GM11168 (cell line): Measurements from ENCODE around the gene HJURP.
"Not testable (repeated sequence)": the region's sequence is repeated elsewhere in the genome, so short reads cannot be mapped to it uniquely, and the experiment has no call there.

Source experiments
- in situ Hi-C: fragments of 300-500 bp; cut with MboI; formaldehyde crosslinking; loops from one replicate; pipeline ENCODE4 v1.12.0; 2022; ENCODE audit warnings: low sequenced_read_pairs; ENCODE audit not compliant: unreplicated experiment

Gene HJURP

GRCh38 chr2:233854241-233854981 lies at the start of gene HJURP:
Gene HJURP (minus strand): TSS chr2:233854535. CDS start chr2:233854500, 35 bp downstream.
- in situ Hi-C loops, result no loop called here

- in situ Hi-C loops, result no loop called here
Observed at GRCh38 chr2:233901884-233902283, 47.5 kb upstream of the HJURP start.

- in situ Hi-C loops, result no loop called here
Observed at GRCh38 chr2:233901367-233901766, 47.0 kb upstream of the HJURP start.

- in situ Hi-C loops, result not testable (repeated sequence)
Observed at GRCh38 chr2:233896253-233896652, 41.9 kb upstream of the HJURP start.

- in situ Hi-C loops, result no loop called here
Observed at GRCh38 chr2:233892793-233893192, 38.5 kb upstream of the HJURP start.

GRCh38 chr2:233882353-233882752 lies 28.0 kb upstream of the HJURP start:
- in situ Hi-C loops, result no loop called here

- in situ Hi-C loops, result not testable (repeated sequence)
Observed at GRCh38 chr2:233872125-233872524, 17.8 kb upstream of the HJURP start.

- in situ Hi-C loops, result no loop called here
Observed at GRCh38 chr2:233871432-233871831, 17.1 kb upstream of the HJURP start.

GRCh38 chr2:233867993-233868532 lies 13.7 kb upstream of the HJURP start, which contains the start of gene MSL3B:
Gene MSL3B (minus strand): TSS chr2:233868386.
- in situ Hi-C loops, result no loop called here

GRCh38 chr2:233866479-233866878 lies 12.1 kb upstream of the HJURP start:
- in situ Hi-C loops, result no loop called here

- in situ Hi-C loops, result no loop called here
Observed at GRCh38 chr2:233865838-233866237, 11.5 kb upstream of the HJURP start.

GRCh38 chr2:233862261-233862768 lies 8.0 kb upstream of the HJURP start:
- in situ Hi-C loops, result no loop called here

GRCh38 chr2:233858331-233858730 lies 4.0 kb upstream of the HJURP start:
- in situ Hi-C loops, result no loop called here

- in situ Hi-C loops, result no loop called here
Observed at GRCh38 chr2:233857511-233858141, 3.3 kb upstream of the HJURP start.

- in situ Hi-C loops, result no loop called here
Observed at GRCh38 chr2:233856184-233856583, 1.8 kb upstream of the HJURP start.

GRCh38 chr2:233855345-233855744 lies 1.0 kb upstream of the HJURP start:
- in situ Hi-C loops, result no loop called here

- in situ Hi-C loops, result no loop called here
Observed at GRCh38 chr2:233853883-233854240, 473 bp downstream of the HJURP start.

- in situ Hi-C loops, result no loop called here
Observed at GRCh38 chr2:233853353-233853752, 982 bp downstream of the HJURP start.

- in situ Hi-C loops, result no loop called here
Observed at GRCh38 chr2:233852056-233852455, 2.3 kb downstream of the HJURP start.

- in situ Hi-C loops, result no loop called here
Observed at GRCh38 chr2:233851169-233851568, 3.2 kb downstream of the HJURP start.

GRCh38 chr2:233850745-233851144 lies 3.6 kb downstream of the HJURP start:
- in situ Hi-C loops, result no loop called here
